ENCODE measurements around the gene TSG101. TPM values are rescaled to one million over a fixed set of nuclear protein-coding genes. Genes with fewer than 3 reads are reported as not detected.

TSG101 gene
- polyA plus RNA-seq, 1 experiment, result 118 TPM

DNA sequence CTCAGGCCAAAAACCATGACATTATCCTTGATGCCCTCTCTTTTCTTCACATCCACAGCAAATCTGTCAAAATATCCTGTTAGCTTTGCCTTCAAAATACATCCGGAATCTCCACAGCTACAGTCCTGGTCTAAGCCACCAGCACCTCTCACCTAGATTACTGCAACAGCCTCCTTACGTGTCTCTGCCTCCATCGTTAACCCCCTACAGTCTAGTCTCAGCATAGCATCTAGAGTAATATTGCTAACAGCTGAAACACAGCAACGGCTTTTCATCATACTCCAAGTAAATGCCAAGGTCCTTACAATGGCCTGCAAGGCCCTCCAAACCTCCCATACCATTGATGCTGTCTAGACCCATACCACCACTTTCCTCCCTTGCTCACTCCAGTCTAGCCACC is 4.4 kb downstream of the TSG101 start:
- no peaks in the 10 kb centered on the region for H3K27me3 ChIP-seq (ENCODE audit: control insufficient read depth, insufficient read depth, low read length)
- no peak overlapping the region for H3K27ac ChIP-seq (ENCODE audit: low read depth, low read length)
- no peak overlapping the region for H3K4me3 ChIP-seq (ENCODE audit: low read depth, low read length)
- no peaks in the 10 kb centered on the region; the same call in 1 of the 2 replicates for H3K9me3 ChIP-seq (ENCODE audit: control insufficient read depth, insufficient read depth, low read length)
- CTCF ChIA-PET, result interaction anchor here (0.9 kb wide), 1 partner anchor 9 kb away, joined by 3 read pairs; no protein-coding TSS in a partner anchor
- no peak for DNase-seq (ENCODE audit: low read depth, low spot score)
- TF ChIP-seq, protein P1, sequence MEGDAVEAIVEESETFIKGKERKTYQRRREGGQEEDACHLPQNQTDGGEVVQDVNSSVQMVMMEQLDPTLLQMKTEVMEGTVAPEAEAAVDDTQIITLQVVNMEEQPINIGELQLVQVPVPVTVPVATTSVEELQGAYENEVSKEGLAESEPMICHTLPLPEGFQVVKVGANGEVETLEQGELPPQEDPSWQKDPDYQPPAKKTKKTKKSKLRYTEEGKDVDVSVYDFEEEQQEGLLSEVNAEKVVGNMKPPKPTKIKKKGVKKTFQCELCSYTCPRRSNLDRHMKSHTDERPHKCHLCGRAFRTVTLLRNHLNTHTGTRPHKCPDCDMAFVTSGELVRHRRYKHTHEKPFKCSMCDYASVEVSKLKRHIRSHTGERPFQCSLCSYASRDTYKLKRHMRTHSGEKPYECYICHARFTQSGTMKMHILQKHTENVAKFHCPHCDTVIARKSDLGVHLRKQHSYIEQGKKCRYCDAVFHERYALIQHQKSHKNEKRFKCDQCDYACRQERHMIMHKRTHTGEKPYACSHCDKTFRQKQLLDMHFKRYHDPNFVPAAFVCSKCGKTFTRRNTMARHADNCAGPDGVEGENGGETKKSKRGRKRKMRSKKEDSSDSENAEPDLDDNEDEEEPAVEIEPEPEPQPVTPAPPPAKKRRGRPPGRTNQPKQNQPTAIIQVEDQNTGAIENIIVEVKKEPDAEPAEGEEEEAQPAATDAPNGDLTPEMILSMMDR (IDR thresholded peaks at IDR 0.05; ENCODE audit: low read depth, low read length), result no peak
- POLR2A ChIA-PET, result no interaction called here

DNA sequence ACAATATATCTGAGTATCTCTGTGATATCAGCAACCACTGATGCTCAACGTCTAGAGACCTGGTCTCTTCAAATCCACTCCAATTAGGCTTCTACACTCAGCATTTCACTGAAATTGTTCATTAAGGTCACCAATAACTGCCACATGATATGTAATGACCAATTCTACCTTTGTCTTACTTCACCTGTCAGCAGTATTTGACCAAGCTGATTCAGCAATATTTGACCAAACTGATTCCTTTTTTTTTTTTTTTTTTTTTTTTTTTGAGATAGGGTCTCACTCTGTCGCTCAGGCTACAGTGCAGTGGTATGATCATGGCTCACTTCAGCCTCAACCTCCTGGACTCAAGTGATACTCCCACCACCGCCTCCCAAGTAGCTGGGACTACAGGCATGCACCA is 5.6 kb downstream of the TSG101 start:
- Histone ChIP-seq H3K9me3 (ENCODE audit: control insufficient read depth, insufficient read depth, low read length) (no peaks in the 10 kb centered on the region), H3K4me3 (ENCODE audit: low read depth, low read length) (no peak overlapping the region), H3K27me3 (ENCODE audit: control insufficient read depth, insufficient read depth, low read length) (no peaks in the 10 kb centered on the region), H3K27ac (ENCODE audit: low read depth, low read length) (no peak overlapping the region)
- TF ChIP-seq, protein P1 (IDR thresholded peaks at IDR 0.05; ENCODE audit: low read depth, low read length), result no peak
- POLR2A ChIA-PET, result no interaction called here
- no peak for DNase-seq (ENCODE audit: low read depth, low spot score)
- CTCF ChIA-PET, result no interaction called here

DNA sequence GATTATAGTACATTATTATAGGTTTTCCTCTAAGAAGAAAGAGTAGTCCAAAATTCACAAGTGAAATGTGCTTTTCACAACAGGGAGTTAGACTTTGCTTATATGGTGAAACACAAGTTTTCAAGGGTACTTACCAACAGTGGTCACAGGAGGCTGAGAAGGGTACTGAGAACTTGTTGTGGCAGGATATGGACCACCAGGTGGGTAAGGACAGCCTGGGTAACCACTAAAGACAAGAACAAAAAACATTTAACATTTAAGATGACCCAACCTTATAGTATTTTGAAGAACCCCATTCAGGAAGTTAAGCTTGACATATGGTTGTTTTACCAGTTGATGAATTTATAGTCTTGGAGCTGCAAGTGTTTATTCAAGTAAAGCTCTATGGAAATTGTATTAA is 24.4 kb downstream of the TSG101 start:
- Histone ChIP-seq H3K27ac (ENCODE audit: low read depth, low read length) (no peak overlapping the region), H3K27me3 (ENCODE audit: control insufficient read depth, insufficient read depth, low read length) (no peaks in the 10 kb centered on the region), H3K4me3 (ENCODE audit: low read depth, low read length) (no peak overlapping the region), H3K9me3 (ENCODE audit: control insufficient read depth, insufficient read depth, low read length) (no peaks in the 10 kb centered on the region)
- TF ChIP-seq, protein P1 (IDR thresholded peaks at IDR 0.05; ENCODE audit: low read depth, low read length), result no peak
- no peak for DNase-seq (ENCODE audit: low read depth, low spot score)
- POLR2A ChIA-PET, result no interaction called here
- CTCF ChIA-PET, result no interaction called here

DNA sequence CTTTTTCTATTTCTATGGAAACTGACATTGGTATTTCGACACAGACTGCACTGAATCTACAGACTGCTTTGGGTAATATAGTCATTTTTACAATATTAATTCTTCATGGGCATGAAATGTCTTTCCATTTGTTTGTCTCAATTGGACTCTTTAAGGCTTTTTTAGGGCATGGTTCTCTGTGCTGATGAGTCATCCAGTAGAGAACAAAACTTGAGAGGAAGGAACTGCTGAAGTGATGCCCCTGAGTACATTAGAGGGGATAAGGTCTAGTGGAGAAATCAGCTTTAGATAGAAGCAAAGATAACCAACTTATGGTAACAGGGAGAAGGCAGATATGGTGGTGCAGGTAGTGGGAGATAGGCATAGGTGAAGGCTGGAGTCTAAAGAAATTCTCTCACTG is 25.1 kb downstream of the TSG101 start:
- Histone ChIP-seq H3K27ac (ENCODE audit: low read depth, low read length) (no peak overlapping the region), H3K27me3 (ENCODE audit: control insufficient read depth, insufficient read depth, low read length) (no peaks in the 10 kb centered on the region), H3K9me3 (ENCODE audit: control insufficient read depth, insufficient read depth, low read length) (no peaks in the 10 kb centered on the region), H3K4me3 (ENCODE audit: low read depth, low read length) (no peak overlapping the region)
- DNase-seq (ENCODE audit: low read depth, low spot score), result no peak
- TF ChIP-seq, protein P1 (IDR thresholded peaks at IDR 0.05; ENCODE audit: low read depth, low read length), result no peak
- CTCF ChIA-PET, result no interaction called here
- POLR2A ChIA-PET, result no interaction called here

DNA sequence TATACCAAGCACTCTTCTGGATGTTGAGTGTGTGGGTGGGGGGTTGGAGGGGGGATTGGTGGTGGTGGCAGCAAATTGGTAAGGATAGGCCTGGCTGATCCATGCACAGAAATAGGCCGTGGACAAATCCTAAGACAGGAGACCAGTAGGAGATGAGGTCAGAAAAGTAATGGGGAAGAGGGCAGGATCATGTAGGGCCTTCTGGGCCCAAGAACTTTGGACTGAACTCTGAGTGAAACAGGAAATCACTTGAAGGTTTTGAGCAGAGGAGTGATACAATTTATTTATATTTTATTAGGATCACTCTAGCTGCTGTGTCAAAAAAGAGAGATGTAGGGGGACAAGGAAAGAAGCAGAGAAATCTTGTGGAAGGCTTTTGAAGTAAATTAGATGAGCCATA is 28.7 kb downstream of the TSG101 start:
- TF ChIP-seq, protein P1 (IDR thresholded peaks at IDR 0.05; ENCODE audit: low read depth, low read length), result no peak
- Histone ChIP-seq H3K4me3 (ENCODE audit: low read depth, low read length) (no peak overlapping the region), H3K9me3 (ENCODE audit: control insufficient read depth, insufficient read depth, low read length) (no peaks in the 10 kb centered on the region), H3K27me3 (ENCODE audit: control insufficient read depth, insufficient read depth, low read length) (no peaks in the 10 kb centered on the region), H3K27ac (ENCODE audit: low read depth, low read length) (no peak overlapping the region)
- no peak for DNase-seq (ENCODE audit: low read depth, low spot score)
- POLR2A ChIA-PET, result no interaction called here
- CTCF ChIA-PET, result no interaction called here
